ENCODE results near the gene PDE4B.

- no peak for TF ChIP-seq CTCF (conservative IDR thresholded peaks at IDR 0.05; ENCODE audit: low read length)
- TF ChIP-seq EZH2phosphoT487 (IDR thresholded peaks at IDR 0.05; ENCODE audit: borderline replicate concordance): no peak
Measured at GRCh38 chr1:66095190-66095589, 302.5 kb downstream of the PDE4B start.

Measured in Loucy (cell line).